Right atrium auricular region (tissue), 2 donors: ENCODE results near the gene KIAA2012. TPM values are rescaled to one million over a fixed set of nuclear protein-coding genes. Genes with fewer than 3 reads are reported as not detected.
A peak's percentile ranks its signal among the peaks of the same experiment; 100 is the strongest.

Experiments used
- DNase-seq: peaks from one replicate; pipeline ENCODE4 v3.0.0-alpha.2; 2019; ENCODE audit warnings: low spot score
- H3K27ac ChIP-seq, 2 donors: fragments of 200-600 bp; sonication (generic); 1 replicate in 1 of 2; 2 replicates in 1 of 2; pipeline ENCODE4 v1.5.1; 2016 to 2019
- H3K27me3 ChIP-seq, 2 donors: fragments of 200-600 bp; sonication (generic); one replicate each; pipeline versions ENCODE4 v1.5.1 to v1.6.0; 2017 to 2019
- H3K36me3 ChIP-seq: fragments of 200-600 bp; sonication (generic); one replicate; pipeline ENCODE4 v1.5.1; 2016
- H3K4me1 ChIP-seq, 2 donors: fragments of 200-600 bp; sonication (generic); one replicate each; pipeline versions ENCODE4 v1.5.1 to v1.6.0; 2017 to 2019
- H3K4me3 ChIP-seq, 2 donors: fragments of 200-600 bp; sonication (generic); 1 replicate in 1 of 2; 2 replicates in 1 of 2; pipeline ENCODE4 v1.5.1; 2017 to 2019; ENCODE audit warnings: mild to moderate bottlenecking in 1 of 2, moderate library complexity in 1 of 2
- H3K9me3 ChIP-seq, 2 donors: fragments of 200-600 bp; sonication (generic); one replicate each; pipeline ENCODE4 v1.5.1; 2019
- CTCF ChIP-seq, 2 donors: fragments of 200-600 bp; sonication (generic); IDR thresholded peaks; one replicate each; pipeline ENCODE4 v1.5.1; 2019; ENCODE audit warnings: antibody characterized with exemption in 2 of 2
- total RNA-seq, 2 donors: library from RNA; depleted of rRNA; stranded (reverse); fragments of >200 nt; gene quantifications; one replicate each; pipeline ENCODE4 v1.1.0, GENCODE V29; 2016

KIAA2012 gene
- total RNA-seq, 2 donors from 2014 or later: not detected

DNA sequence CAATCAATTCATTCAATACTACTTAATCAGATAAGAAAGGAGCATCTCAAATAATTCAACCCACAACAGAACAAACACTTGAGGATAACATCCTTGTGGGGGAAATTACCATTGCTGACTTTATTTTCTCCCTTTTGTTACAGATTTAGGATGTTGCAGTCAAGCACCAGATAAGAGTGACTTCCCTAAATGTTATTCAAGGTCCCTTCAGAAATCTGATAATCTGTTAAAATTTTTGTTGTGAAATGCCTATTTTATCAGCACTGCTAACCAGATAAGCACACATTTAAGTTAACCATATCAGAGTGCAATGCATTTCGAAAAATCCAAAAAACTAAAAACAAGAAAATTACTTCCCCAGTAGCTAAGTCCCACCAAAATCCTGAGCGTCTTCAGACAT lies 131.8 kb downstream of the KIAA2012 start:
- no peaks in the 10 kb centered on the region for H3K27me3 ChIP-seq
- no peak overlapping the region for H3K27ac ChIP-seq

DNA sequence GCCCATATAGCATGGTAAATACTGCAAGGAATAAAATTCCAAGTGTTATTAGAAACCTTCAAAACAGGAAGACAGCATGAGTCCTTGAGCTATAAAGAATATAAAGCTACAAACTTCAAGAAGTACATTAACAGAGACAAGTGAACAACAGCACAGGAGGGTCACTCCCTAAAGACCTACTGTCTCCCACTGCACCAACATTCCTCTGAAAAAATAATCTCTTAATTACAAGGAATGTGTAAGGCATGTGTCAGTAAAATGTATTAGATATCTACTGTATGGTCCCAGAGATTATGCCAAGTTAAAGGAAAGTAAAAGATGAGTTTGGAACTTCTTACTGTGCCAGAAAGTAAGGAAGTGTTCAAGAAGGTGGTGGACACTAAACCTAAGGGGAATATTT lies 135.5 kb downstream of the KIAA2012 start:
- H3K9me3 ChIP-seq: no peaks in the 10 kb centered on the region
- no peak for DNase-seq
- no peaks in the 10 kb centered on the region for H3K4me1 ChIP-seq
- no peak for TF ChIP-seq CTCF (IDR thresholded peaks at IDR 0.05)
- no peaks in the 10 kb centered on the region for H3K27me3 ChIP-seq
- peaks cover 15% of the 10 kb centered on the region for H3K36me3 ChIP-seq
- no peak overlapping the region for H3K27ac ChIP-seq
- H3K4me3 ChIP-seq: no peak overlapping the region

More for the DNA sequence above, 131.8 kb downstream of the KIAA2012 start:
- no peak for TF ChIP-seq CTCF (IDR thresholded peaks at IDR 0.05)
- DNase-seq: no peak
- H3K4me3 ChIP-seq: no peak overlapping the region
- H3K36me3 ChIP-seq: peaks cover 4% of the 10 kb centered on the region
- no peaks in the 10 kb centered on the region for H3K9me3 ChIP-seq
- H3K4me1 ChIP-seq: no peaks in the 10 kb centered on the region

- DNase-seq: no peak
- Histone ChIP-seq H3K9me3 (no peaks in the 10 kb centered on the region), H3K27me3 (no peaks in the 10 kb centered on the region), H3K36me3 (peaks cover 40% of the 10 kb centered on the region), H3K27ac (no peak overlapping the region), H3K4me1 (no peaks in the 10 kb centered on the region), H3K4me3 (no peak overlapping the region)
- TF ChIP-seq CTCF (IDR thresholded peaks at IDR 0.05): no peak
Observed at GRCh38 chr2:202215179-202215578, 142.1 kb downstream of the KIAA2012 start.

- TF ChIP-seq CTCF (IDR thresholded peaks at IDR 0.05): no peak
- H3K9me3 ChIP-seq: no peaks in the 10 kb centered on the region
- H3K27me3 ChIP-seq: no peaks in the 10 kb centered on the region
- no peak overlapping the region for H3K27ac ChIP-seq
- H3K36me3 ChIP-seq: peaks cover 29% of the 10 kb centered on the region
- DNase-seq: no peak
- no peak overlapping the region for H3K4me3 ChIP-seq
- H3K4me1 ChIP-seq: no peaks in the 10 kb centered on the region
Observed at GRCh38 chr2:202221873-202222272, 148.8 kb downstream of the KIAA2012 start.

GRCh38 chr2:202237787-202238233 lies 164.8 kb downstream of the KIAA2012 start:
- DNase-seq: no peak
- TF ChIP-seq CTCF (IDR thresholded peaks at IDR 0.05): no peak
- Histone ChIP-seq H3K27ac (peak overlapping the region; percentile 88 to 95), H3K4me3 (peak overlapping the region; percentile 80 to 96), H3K27me3 (no peaks in the 10 kb centered on the region), H3K9me3 (no peaks in the 10 kb centered on the region), H3K36me3 (no peaks in the 10 kb centered on the region), H3K4me1 (peaks cover 0 to 27% of the 10 kb centered on the region in 2 donors)
